ENCODE measurements around the gene IKZF4. TPM values are rescaled to one million over a fixed set of nuclear protein-coding genes. Genes with fewer than 3 reads are reported as not detected.

The IKZF4 gene
- total RNA-seq, 3 donors from 2014 or later, result 9.4 to 14.6 (median 10.5) TPM

- Mint-ChIP-seq H3K9me3 (no peaks in the 10 kb centered on the region), H3K4me1 (ENCODE audit: low read depth) (peaks cover 14% of the 10 kb centered on the region), H3K27me3 (ENCODE audit: low read depth) (peaks cover 16% of the 10 kb centered on the region), H3K36me3 (ENCODE audit: insufficient read depth) (no peaks in the 10 kb centered on the region), H3K4me3 (peak overlapping the region; percentile 80)
- ATAC-seq (peak; percentile 59 to 68), DNase-seq (peak; percentile 37)
Measured at GRCh38 chr12:56078931-56079722, 58.3 kb downstream of the IKZF4 start.

- H3K36me3 Mint-ChIP-seq (ENCODE audit: insufficient read depth), result no peaks in the 10 kb centered on the region
- H3K4me3 Mint-ChIP-seq, result peak within 1 kb of the TSS; percentile 80
- peaks cover 14% of the 10 kb centered on the region for H3K4me1 Mint-ChIP-seq (ENCODE audit: low read depth)
- DNase-seq (peak; percentile 72), ATAC-seq (peak; percentile 91 to 93)
- no peaks in the 10 kb centered on the region for H3K9me3 Mint-ChIP-seq
- peaks cover 18% of the 10 kb centered on the region for H3K27me3 Mint-ChIP-seq (ENCODE audit: low read depth)
Measured at GRCh38 chr12:56079723-56080555, 59.1 kb downstream of the IKZF4 start, which contains the start of gene ERBB3. Gene ERBB3 (plus strand): TSS chr12:56080165. CDS start chr12:56080301, 136 bp downstream.

GRCh38 chr12:56080556-56081138 is 59.8 kb downstream of the IKZF4 start:
- DNase-seq, result no peak
- no peak for ATAC-seq
- Mint-ChIP-seq H3K9me3 (no peaks in the 10 kb centered on the region), H3K4me1 (ENCODE audit: low read depth) (peaks cover 14% of the 10 kb centered on the region), H3K4me3 (peak overlapping the region; percentile 80), H3K27me3 (ENCODE audit: low read depth) (peaks cover 18% of the 10 kb centered on the region), H3K36me3 (ENCODE audit: insufficient read depth) (no peaks in the 10 kb centered on the region)

GRCh38 chr12:56081393-56082347 is 60.8 kb downstream of the IKZF4 start:
- Mint-ChIP-seq H3K4me1 (ENCODE audit: low read depth) (peaks cover 14% of the 10 kb centered on the region), H3K36me3 (ENCODE audit: insufficient read depth) (no peaks in the 10 kb centered on the region), H3K4me3 (peak overlapping the region; percentile 80), H3K9me3 (no peaks in the 10 kb centered on the region), H3K27me3 (ENCODE audit: low read depth) (peaks cover 18% of the 10 kb centered on the region)
- DNase-seq (no peak), ATAC-seq (no peak)

- Mint-ChIP-seq H3K4me3 (no peak overlapping the region), H3K9me3 (no peaks in the 10 kb centered on the region), H3K4me1 (ENCODE audit: low read depth) (peaks cover 14% of the 10 kb centered on the region), H3K27me3 (ENCODE audit: low read depth) (peaks cover 18% of the 10 kb centered on the region), H3K36me3 (ENCODE audit: insufficient read depth) (no peaks in the 10 kb centered on the region)
- no peak for DNase-seq
- ATAC-seq, result no peak
Measured at GRCh38 chr12:56082382-56082781, 61.5 kb downstream of the IKZF4 start.

- Mint-ChIP-seq H3K36me3 (ENCODE audit: insufficient read depth) (no peaks in the 10 kb centered on the region), H3K9me3 (no peaks in the 10 kb centered on the region), H3K4me1 (ENCODE audit: low read depth) (peaks cover 14% of the 10 kb centered on the region), H3K27me3 (ENCODE audit: low read depth) (peaks cover 18% of the 10 kb centered on the region), H3K4me3 (no peak overlapping the region)
- ATAC-seq, result no peak
- no peak for DNase-seq
Measured at GRCh38 chr12:56082967-56083366, 62.1 kb downstream of the IKZF4 start.

GRCh38 chr12:56084958-56085543 is 64.2 kb downstream of the IKZF4 start:
- peaks cover 6% of the 10 kb centered on the region for H3K4me1 Mint-ChIP-seq (ENCODE audit: low read depth)
- H3K36me3 Mint-ChIP-seq (ENCODE audit: insufficient read depth), result no peaks in the 10 kb centered on the region
- ATAC-seq, result no peak
- H3K9me3 Mint-ChIP-seq, result no peaks in the 10 kb centered on the region
- H3K4me3 Mint-ChIP-seq, result no peak overlapping the region
- peaks cover 18% of the 10 kb centered on the region for H3K27me3 Mint-ChIP-seq (ENCODE audit: low read depth)
- DNase-seq, result no peak

GRCh38 chr12:56086096-56086495 is 65.3 kb downstream of the IKZF4 start:
- Mint-ChIP-seq H3K9me3 (no peaks in the 10 kb centered on the region), H3K4me3 (no peak overlapping the region), H3K27me3 (ENCODE audit: low read depth) (peaks cover 12% of the 10 kb centered on the region), H3K36me3 (ENCODE audit: insufficient read depth) (no peaks in the 10 kb centered on the region), H3K4me1 (ENCODE audit: low read depth) (no peaks in the 10 kb centered on the region)
- no peak for DNase-seq
- no peak for ATAC-seq

GRCh38 chr12:56086608-56087007 is 65.8 kb downstream of the IKZF4 start:
- no peak for DNase-seq
- ATAC-seq, result no peak
- Mint-ChIP-seq H3K9me3 (no peaks in the 10 kb centered on the region), H3K4me3 (no peak overlapping the region), H3K36me3 (ENCODE audit: insufficient read depth) (no peaks in the 10 kb centered on the region), H3K4me1 (ENCODE audit: low read depth) (no peaks in the 10 kb centered on the region), H3K27me3 (ENCODE audit: low read depth) (peaks cover 8% of the 10 kb centered on the region)

- Mint-ChIP-seq H3K4me3 (no peak overlapping the region), H3K36me3 (ENCODE audit: insufficient read depth) (no peaks in the 10 kb centered on the region), H3K4me1 (ENCODE audit: low read depth) (no peaks in the 10 kb centered on the region), H3K9me3 (no peaks in the 10 kb centered on the region), H3K27me3 (ENCODE audit: low read depth) (peaks cover 5% of the 10 kb centered on the region)
- ATAC-seq (no peak), DNase-seq (no peak)
Measured at GRCh38 chr12:56087220-56087619, 66.4 kb downstream of the IKZF4 start.

Other genes starting within 250 kb of the IKZF4 start
- gene SARNP, start 203.3 kb upstream of the IKZF4 start, total RNA-seq, result 10 to 100 TPM; 65.8 to 78.5 (median 69.6) TPM
- gene ORMDL2, start 203.0 kb upstream of the IKZF4 start, total RNA-seq, result 10 to 100 TPM; 45.9 to 57.0 (median 49.9) TPM
- 10 to 100 TPM; 32.4 to 38.2 (median 33.5) TPM for gene DNAJC14, start 191.5 kb upstream of the IKZF4 start, total RNA-seq
- not detected for gene MMP19, start 178.1 kb upstream of the IKZF4 start, total RNA-seq
- gene PYM1, start 93.1 kb upstream of the IKZF4 start, total RNA-seq, result 10 to 100 TPM; 24.9 to 30.0 (median 28.4) TPM
- 100 to 1,000 TPM; 132 to 164 (median 153) TPM for gene DGKA, start 89.9 kb upstream of the IKZF4 start, total RNA-seq
- gene PMEL, start 55.0 kb upstream of the IKZF4 start, total RNA-seq, result under 1 TPM in 2 of 3 donors, not detected in 1; 0.13 to 0.41 TPM
- 10 to 100 TPM; 65.4 to 80.1 (median 74.1) TPM for gene CDK2, start 54.2 kb upstream of the IKZF4 start, total RNA-seq
- 10 to 100 TPM; 18.5 to 27.5 (median 22.6) TPM for gene RAB5B, start 47.0 kb upstream of the IKZF4 start, total RNA-seq
- 1 to 10 TPM in 2 of 3 donors, under 1 TPM in 1; 0.68 to 1.3 (median 1.2) TPM for gene SUOX, start 23.8 kb upstream of the IKZF4 start, total RNA-seq
- gene RPS26, start 20.9 kb downstream of the IKZF4 start, total RNA-seq, result 100 to 1,000 TPM in 2 of 3 donors, 10 to 100 TPM in 1; 73.1 to 118 (median 110) TPM
- 1 to 10 TPM in 1 of 3 donors, under 1 TPM in 2; 0.48 to 1.6 (median 0.63) TPM for gene ERBB3, start 59.1 kb downstream of the IKZF4 start, total RNA-seq
- gene PA2G4, start 83.5 kb downstream of the IKZF4 start, total RNA-seq, result 100 to 1,000 TPM; 538 to 590 (median 573) TPM
- gene RPL41, start 95.6 kb downstream of the IKZF4 start, total RNA-seq, result 1,000 to 10,000 TPM; 3,827 to 4,080 (median 3,837) TPM
- gene ZC3H10, start 97.2 kb downstream of the IKZF4 start, total RNA-seq, result 1 to 10 TPM; 7.4 to 8.3 (median 8.2) TPM
- gene ESYT1, start 107.2 kb downstream of the IKZF4 start, total RNA-seq, result 100 to 1,000 TPM in 2 of 3 donors, 10 to 100 TPM in 1; 95.9 to 113 (median 106) TPM
- gene MYL6B, start 131.5 kb downstream of the IKZF4 start, total RNA-seq, result 10 to 100 TPM; 30.3 to 34.5 (median 30.8) TPM
- 100 to 1,000 TPM; 684 to 725 (median 686) TPM for gene MYL6, start 137.3 kb downstream of the IKZF4 start, total RNA-seq
- gene SMARCC2, start 168.4 kb downstream of the IKZF4 start, total RNA-seq, result 10 to 100 TPM; 85.7 to 92.9 (median 86.4) TPM
- gene RNF41, start 200.9 kb downstream of the IKZF4 start, total RNA-seq, result 10 to 100 TPM; 39.3 to 45.6 (median 40.1) TPM
- gene NABP2, start 203.3 kb downstream of the IKZF4 start, total RNA-seq, result 100 to 1,000 TPM in 1 of 3 donors, 10 to 100 TPM in 2; 92.7 to 103 (median 98.9) TPM
- under 1 TPM; 0.53 to 0.84 (median 0.79) TPM for gene SLC39A5, start 209.0 kb downstream of the IKZF4 start, total RNA-seq
- gene ANKRD52, start 237.3 kb downstream of the IKZF4 start, total RNA-seq, result 10 to 100 TPM; 60.8 to 70.3 (median 67.5) TPM
- 10 to 100 TPM; 11.1 to 13.7 (median 11.5) TPM for gene COQ10A, start 245.9 kb downstream of the IKZF4 start, total RNA-seq